HG03354 (cell line): ENCODE measurements around the gene SLC30A4.

Experiments used
- ATAC-seq: cut with Tn5 transposase; IDR thresholded peaks from one replicate; pipeline ENCODE4 v1.9.1; 2021; ENCODE audit warnings: mild to moderate bottlenecking; ENCODE audit not compliant: unreplicated experiment, poor library complexity, severe bottlenecking

SLC30A4 gene

DNA sequence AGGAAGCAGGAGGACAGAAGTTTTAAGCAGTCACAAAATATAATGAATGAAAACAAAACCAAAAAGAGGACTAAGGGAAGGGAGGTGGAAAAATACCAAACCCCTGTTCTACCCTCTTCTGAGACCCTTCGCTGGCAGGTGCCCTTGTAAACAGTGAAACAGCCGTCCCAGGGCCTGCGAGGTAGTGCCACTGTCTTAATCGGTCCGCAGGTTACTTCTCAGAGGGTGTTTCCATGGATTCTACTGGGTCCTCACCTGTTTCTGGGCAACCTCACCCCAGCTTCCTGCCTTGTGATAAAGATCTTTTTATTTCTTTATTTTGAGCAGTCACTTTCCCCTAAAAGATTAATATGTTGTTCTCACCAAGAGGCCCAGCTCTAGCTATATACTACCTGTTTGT, 65.3 kb downstream of the SLC30A4 start:
- ATAC-seq: no peak

DNA sequence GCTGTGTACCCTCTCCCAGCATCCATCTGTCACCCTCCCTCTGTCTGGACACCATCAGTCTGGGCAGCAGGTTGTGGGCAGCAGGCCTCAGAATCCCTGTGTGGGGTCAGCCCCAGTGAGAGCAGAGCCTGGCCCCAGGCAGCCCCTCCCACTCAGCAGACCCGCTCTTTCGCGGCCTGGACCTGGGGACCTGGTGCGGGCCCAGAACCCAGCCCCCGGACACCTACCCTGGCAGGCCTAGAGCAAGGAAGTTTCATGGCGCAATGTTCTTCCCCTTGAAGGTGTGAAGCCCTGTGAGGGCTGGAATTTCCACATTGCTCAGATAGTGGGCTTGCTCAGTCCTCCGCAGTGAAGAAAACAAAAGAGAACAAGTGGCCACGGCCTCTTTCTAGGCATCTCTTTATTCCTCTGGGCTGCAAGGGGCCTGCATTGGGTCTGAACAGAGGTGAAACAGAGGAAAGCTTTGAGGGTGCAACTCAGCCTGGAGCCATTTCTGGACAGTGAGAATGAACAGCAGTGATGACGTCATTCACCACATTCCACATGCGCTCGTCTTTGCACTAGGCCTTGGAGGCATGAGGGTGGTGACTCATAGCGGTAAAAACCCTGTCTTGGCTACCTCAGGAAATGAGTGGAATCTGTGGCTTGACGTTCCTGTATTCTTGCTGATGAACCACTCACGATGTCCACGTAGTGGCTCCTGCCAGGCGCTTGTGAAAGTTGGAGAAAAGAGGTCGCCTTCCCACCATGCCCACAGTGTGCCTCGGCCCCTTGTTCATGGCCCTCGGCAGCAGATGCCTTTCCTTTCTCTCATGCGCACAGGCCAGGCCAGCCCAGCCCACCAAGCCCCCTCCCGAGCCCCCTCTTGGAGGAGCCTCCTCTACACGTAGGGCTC, 66.1 kb downstream of the SLC30A4 start:
- no peak for ATAC-seq

DNA sequence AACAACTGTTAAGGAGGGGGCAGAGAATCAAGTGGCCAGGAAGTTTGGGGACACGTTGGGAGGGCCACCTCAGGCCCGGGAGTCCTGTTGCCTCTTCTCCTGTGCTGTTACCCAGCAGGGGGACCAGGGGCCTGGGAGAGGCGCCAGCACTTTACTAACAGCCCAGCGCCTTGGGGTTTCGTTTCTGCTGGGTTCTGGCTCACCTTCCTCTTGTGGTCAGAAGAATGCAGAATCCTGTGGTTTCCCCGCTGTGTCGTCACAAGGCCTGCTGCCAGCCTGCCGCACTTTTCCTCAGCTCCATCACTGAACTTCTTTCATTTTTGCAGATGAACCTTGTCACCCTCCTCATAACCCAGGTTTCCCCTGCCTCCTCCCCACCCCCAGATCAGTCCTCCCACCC, 67.7 kb downstream of the SLC30A4 start:
- ATAC-seq: peak; percentile 53

DNA sequence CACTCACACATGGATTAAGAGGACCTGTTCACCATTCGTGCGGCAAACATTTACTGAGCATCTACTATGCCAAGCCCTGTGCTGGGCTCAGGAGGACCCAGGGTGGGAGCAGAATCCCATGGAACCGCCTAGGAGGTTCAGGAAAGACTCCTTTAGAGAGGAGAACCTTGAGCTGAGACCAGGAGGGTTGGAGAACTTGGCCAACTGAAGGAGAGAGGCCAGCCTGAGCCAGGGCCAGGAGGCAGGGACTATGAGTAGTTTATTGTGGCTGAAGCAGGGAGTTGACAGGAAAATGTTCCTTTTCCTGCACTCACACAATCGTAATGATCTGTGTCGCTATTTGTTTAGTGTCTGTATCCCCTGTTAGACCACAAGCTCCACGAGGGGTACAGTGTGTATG, 71.3 kb downstream of the SLC30A4 start:
- no peak for ATAC-seq

DNA sequence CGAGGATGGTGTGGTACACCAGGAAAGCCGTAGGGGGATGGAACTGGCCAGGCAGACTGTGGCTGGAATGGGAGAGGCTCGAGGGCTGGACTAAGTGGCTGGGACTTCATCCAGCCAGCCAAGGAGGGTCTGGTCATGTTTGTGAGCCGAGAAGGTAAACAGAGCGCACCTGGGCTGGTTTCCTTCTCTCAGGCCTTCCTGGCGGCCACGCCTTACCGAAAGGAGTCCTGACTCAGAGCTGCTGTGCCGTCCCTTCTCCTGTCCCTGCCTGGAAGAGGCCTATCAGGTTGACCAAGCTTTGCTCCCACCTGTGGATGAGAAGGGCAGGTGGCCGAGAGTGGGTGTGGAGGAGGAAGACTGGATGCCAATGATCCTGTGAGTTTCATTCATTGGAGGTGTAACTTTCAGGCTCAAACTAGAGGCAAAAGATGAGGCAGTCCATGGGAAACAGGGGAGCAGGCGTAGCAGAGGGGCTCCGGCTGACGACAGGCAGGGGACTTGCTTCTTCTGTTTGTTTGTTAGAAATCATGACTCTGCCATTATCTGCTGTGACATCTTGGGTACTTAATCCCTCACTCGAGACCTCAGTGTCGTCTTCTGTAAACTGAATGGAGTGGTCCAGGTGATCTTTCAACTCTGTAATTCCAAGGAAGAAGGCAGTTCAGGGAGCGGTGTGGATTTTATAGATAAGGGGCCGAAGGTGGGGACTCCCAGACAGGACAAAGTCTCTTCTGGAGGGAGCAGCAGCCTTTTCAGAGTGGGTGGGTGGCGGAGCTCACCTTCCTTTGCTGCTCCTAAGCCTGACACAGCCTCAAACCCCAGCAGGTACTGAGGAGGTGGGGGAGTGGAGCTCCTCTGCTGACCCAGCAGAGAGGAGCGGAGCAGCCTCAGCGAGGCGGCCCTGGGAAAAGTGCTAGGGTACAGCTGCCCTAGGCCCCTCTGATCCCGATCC, 72.4 kb downstream of the SLC30A4 start:
- no peak for ATAC-seq

DNA sequence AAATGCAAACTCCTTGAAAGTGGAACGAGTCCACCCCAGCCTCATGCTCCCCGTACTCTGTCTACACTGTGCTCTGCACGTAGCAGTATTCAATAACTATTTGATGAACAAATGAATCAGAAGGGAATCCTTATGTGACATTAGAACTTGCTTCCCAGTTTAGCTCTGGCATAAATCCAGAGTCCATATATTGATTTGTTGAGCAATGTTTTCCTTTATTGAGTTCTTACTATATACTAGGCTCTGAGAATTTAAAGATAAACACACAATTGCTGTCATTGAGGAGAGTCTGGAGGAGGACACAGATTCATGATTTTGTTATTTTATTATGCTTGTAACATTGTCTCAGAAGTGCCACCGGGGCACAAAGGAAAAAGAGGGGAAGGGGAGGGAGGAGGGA, 73.2 kb downstream of the SLC30A4 start:
- no peak for ATAC-seq

DNA sequence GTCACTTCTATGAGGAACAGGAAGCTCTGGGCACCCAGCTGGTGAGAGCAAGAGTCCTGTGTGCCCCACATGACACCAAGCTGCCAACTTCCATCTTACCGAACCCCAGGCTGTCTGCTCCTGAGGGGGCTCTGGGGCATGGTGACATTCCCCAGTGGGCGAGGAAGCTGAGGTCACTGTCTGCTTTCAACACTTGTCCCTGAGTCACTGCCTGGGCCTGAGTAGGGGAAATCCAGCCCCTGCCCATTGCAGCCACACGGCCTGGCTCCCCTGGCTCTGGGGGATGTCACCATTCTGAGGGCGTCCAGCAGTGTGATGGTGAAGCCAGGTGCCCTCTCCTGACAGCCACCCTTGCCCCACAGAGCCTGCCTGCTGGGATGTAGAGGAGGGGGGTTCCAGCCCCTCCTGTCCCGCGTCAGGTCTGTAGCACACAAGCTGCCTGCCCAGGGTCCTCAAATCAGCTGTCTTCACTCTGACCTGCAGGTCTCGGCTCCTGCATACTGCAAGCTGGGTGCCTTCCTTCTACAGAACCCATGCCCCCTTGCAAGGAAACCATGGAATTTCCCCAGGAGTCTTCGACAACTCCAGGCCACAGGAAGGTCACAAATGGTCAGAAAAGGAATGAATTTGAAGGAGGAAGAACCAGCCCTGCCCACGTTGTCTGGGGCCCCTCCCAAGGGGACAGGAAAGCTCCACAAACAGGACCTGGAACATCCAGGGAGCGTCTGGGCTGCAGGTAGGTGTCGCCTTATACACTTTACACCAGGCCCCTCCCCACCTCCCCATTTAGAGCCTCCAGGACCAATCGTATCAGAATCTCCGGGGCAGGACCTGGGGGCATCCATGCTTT, 74.3 kb downstream of the SLC30A4 start:
- ATAC-seq: no peak

DNA sequence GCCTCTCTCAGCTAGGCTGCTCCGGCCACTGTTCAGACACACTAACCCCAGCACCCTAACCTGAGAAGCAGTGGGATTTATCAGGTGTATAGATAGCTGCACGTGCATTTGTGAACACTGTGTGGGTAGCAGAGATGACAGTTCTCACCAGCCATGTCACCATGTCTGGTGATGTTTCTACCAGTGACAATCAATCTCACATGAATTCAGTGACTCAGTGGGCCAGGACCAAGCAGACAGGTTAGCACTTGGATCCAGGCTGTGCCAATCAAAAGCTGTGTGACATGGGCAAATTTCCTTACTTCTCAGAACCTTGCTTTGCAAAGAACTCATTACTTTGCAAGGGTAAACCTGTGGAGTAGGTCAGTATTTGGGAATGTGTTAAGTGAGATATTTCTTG, 78.9 kb downstream of the SLC30A4 start:
- ATAC-seq: no peak

DNA sequence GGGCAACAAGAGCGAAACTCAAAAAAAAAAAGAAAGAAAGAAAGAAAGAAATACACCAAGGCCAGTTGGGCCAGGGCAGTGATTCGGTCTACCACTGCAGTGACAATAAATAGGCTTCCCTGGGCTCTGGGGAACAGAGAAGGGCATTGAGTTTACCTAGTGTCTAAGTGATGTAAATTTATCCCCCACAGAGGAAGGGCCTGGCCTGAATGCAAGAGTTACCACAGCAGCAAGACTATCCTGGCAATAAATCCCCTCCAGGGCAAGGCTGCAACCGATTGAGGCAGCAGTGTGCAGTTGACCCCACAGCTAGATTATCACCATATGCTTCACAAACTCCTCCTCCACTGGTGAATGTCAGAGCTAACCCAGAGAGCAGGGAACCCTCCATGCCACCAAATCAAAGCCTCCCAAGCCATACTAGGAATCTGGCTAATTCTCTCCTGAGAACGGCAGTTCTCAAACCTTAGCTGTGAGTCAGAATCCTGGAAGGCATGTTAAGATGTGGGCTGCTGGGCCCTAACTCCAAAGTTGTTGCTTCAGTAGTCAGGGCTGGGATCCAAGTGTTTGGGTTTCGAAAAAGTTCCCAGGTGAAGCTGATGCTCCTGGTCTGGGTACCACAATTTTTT, 79.9 kb downstream of the SLC30A4 start:
- no peak for ATAC-seq

DNA sequence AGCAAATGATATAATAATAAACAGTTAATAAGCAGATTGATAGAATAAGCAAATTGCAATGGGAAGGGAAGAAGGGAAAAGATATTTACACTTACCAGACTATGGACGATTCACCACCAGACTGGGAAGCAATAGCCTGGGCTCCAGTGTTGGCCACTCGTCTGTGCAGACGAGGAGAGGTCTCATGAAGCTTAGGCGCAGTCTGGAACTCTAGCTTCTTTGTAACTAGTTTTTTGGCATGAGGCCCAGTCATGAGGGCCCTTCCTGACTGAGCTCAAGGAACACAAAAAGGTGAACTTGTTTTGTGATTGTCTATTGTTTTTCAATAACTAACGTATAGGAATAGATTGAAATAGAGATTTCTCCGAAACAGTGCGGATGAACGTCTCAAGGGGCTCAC, 80.9 kb downstream of the SLC30A4 start:
- no peak for ATAC-seq

DNA sequence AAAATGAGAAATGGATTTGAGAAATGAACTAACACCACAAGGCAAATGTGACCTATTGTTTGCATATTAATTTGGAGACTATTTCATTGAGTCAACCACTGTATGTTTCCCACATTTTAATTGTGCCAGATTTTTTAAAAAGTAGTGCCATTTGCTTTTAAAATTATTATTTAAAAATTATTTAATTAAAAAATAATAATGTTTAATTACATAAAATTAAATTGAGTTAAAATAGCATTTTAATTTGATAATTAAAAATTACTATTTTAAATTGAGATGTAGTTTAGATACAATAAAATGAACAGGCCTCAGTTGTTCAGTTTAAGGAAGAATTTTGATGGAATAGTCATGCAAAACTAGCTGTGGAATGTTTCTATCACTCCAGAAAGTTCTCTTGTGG, 81.5 kb downstream of the SLC30A4 start:
- no peak for ATAC-seq

DNA sequence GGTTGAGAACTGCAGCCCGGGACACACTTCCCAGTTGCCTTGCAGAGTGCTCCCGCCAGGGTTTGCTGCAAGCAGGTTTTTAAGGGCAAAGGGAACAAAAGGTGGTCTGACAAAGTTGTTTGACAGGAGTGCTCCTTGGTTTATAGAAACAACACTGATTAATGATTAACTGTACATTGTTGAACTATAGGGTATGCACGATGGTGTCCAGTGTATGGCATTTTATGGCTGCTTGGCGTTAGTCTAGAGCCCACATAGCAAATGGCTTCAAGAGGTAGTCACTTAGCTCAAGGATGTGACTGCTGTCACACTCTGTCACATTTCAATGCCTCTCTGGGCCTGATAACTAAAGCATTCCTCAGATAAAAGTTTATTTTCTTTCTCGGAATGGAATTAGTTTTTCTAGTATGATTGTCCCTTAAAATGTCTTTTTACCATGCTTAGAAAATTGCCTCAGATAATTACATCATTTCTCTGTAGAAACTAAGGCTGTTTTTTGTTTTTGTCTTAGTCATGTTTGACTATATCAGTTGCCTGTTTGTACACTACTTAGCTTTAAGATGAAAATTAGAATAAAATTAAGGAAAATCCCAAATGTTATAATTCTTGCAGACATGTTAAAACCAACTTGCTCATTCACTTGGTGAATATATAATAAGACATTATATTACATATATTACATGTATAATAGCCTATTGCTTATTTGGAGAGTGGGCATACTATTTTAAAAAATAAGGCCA, 82.9 kb downstream of the SLC30A4 start:
- no peak for ATAC-seq

DNA sequence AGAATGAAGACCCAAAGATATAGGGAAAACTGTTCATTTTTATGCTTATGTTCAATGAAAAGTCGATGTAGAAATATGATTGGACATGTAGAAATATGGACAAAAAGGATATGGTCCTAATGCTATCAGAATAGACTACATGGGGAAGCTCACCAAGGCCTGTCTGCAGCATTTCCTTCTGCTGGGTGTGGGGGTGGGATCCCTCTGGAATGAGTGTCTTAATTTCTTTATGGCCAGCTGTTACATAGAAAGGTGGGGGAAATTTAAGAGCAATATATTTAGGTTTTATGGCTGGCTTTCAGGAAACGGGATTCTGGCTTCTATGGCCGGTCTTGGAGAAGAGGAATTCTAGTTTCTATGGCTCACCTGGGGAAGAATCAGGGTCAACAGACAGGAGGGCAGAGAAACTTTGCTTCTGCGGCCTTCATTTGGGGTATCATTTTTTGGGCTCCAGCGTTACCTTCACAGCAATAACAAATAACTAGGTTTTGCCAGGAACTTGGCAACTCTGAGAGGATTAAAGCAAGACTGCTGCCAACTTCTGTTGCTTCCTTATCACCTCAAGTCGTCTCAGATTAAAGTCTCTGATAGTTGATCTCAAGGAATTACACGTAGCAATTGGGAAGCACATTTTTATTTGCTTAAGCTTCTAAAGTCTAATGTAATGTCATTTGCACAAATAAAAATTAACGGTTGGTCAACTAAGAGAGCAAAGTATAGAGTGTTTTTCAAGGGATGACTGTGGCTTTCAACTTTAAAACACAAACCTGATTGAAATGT, 87.2 kb downstream of the SLC30A4 start:
- ATAC-seq: no peak

DNA sequence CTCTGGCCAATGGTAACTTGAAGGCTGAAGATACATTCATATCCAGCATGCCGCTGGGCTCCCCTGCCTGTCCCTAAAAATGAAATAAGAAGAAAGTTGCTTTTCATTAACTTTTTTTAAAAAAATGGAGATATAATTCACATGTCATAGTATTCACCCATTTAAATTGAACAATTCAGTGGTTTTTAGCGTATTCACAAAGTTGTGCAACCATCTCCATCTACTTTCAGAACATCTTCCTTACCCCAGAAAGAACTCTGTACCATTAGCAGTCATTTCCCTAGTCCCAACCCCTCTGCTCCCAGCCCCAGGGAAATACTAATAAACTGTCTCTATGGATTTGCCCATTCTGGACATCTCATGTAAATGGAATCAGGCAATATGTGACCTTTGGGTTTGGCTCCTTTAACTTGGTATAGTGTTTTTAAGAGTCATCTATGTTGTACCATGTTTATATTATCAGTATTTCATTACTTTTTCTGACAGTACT, 88.4 kb downstream of the SLC30A4 start:
- no peak for ATAC-seq

DNA sequence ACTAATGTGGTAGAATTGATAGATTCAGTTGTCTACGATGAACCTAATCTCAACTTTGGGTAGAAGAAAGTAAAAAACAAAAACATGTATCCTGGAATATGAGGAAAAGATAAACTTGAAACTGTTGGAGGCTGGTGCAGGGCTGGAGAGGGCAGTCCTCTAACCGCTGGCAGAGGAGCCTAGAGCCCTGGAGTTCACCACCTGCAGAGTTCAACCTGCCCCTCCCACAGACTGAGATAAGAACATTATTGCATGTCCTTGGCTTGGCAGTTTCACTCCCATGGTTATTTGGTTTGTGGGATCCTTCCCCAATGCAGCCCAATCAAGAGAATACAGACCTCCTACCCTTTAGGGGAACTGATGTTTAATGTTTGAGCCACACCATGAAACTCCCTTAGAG, 91.0 kb downstream of the SLC30A4 start:
- ATAC-seq: no peak

DNA sequence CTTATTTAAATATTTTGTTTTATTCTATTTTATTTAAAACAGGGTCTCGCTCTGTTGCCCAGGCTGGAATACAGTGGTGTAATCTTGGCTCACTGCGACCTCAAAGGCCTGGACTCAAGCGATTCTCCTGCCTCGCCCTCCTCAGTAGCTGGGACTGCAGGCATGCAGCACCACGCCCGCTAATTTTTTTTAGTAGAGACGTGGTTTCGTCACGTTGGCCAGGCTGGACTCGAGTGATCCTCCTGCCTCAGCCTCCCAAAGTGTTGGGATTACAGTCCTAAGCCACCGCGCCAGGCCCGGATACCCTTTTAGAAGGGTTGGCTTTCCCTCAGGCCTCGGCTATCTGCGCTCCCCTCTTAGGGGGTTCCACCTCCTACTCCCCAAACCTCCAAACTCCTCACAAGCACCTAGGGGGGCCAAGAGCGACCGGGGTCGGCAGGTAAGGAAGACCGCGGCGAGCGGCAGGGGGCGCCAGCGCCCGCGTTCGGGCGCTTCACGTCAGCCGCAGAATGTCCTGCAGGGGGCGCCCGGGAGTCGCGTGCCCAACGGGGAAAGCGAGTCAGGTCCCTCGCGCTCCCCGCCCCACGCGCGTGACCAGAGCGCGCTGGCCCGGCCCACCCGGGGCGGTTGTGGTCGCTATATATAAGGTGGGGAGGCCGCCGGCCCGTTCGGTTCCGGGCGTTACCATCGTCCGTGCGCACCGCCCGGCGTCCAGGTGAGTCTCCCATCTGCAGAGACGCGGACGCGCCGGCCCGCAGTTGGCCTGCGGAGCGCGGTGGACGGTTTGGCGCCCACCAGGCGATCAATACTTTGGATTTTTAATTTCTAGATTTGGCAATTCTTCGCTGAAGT, 92.4 kb downstream of the SLC30A4 start:
- ATAC-seq: peak; percentile 77
